NCI-H128 (cell line): ENCODE results near the gene PEX19.
"Not testable (repeated sequence)": the region's sequence is repeated elsewhere in the genome, so short reads cannot be mapped to it uniquely, and the experiment has no call there.

Experiments
- DNase-seq: peaks from one replicate; lab custom pipeline; 2025; ENCODE audit not compliant: unreplicated experiment; lab: John Stamatoyannopoulos, UW

PEX19 gene

DNA sequence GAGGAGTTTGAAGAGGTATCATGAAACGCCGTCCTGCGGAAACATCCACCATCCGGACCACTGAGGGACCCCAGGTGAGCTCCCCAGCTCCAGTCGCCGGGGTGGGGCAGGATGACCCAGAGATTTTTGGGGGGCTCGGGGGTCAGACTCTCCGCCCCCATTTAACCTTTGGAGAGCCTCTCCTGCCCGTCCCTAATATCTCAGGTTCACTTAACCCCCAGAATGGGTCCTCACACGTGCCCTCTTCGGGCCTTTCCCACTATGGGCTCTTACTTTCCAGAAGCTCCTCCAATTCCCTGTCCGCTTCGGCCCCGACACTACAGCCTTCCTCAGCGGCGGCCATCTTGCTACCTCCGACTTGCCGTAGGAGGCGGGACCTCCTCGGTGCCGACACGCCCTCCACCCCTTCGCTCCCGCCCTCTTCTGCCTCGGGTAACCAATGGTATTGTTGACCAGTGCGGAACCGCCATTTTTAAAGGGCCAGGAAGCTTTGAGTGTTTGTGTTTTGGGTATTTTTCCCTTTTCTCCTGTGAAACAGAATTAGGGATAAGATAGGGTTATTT is at the start of gene PEX19:
TSS of gene PEX19 (minus strand) at position 352 of the 563 bp plus-strand sequence. CDS start at position 343, 9 bp downstream.
- peak; percentile 80 for DNase-seq

DNA sequence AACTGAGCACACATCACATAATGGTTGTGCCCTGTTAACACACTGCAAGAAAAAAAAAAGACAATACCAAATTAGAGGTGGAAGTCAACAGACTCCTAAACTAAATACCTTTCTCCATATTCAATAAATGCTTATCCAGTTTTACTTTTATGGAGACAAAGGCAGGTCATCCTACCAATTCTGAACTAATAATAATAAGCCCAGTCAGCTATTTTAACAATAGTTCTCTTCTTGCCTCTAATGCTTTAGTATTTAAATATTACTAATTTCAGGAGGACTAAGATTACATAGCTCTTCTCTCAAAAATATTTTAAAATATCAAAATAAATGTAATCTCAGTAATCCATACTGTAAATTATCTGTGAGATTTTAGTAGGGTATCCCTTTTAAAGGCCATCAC is 47.6 kb upstream of the PEX19 start:
- DNase-seq: no peak

DNA sequence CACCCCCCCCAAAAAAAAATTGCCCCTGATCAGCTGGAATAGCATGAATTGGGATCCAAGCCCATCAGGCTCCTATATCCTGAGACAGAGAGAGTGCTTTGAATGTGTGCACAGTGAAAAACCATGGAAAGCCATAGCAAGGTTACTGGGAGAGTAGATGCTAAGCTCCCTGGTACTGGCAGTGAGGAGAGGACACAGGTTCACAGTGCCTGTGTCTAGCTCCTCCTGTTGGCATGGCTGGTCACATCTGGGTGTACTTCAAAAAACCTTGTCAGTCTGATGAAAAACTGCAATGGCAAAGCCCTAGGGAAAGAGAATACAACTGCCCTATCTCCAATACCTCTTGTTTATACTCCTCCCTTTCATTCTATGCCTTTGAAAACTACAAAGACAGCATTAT is 45.2 kb upstream of the PEX19 start:
- no peak for DNase-seq

- no peak for DNase-seq
Observed at GRCh38 chr1:160328184-160328583, 43.3 kb upstream of the PEX19 start.

DNA sequence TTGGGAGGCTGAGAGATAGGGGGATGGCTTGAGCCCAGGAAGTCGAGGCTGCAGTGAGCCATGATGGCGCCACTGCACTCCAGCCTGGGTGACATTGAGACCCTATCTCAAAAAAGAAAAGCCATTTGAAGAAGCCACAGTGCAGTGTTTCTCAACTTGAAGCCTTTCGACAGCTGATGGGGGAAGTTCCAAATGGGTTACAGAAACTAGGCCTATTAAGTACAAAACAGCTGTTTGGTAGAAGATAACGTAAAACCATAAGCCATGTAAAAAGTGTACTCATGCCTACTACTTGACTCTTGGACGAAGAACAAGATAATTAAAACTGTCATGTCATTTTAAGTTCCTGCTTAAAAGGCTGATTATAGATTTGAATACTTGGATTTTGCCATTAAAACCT is 41.5 kb upstream of the PEX19 start:
- no peak for DNase-seq

- peak; percentile 94 for DNase-seq
Observed at GRCh38 chr1:160325252-160325651, 40.3 kb upstream of the PEX19 start.

- no peak for DNase-seq
Observed at GRCh38 chr1:160322831-160323230, 37.9 kb upstream of the PEX19 start.

- no peak for DNase-seq
Observed at GRCh38 chr1:160315359-160315758, 30.4 kb upstream of the PEX19 start.

DNA sequence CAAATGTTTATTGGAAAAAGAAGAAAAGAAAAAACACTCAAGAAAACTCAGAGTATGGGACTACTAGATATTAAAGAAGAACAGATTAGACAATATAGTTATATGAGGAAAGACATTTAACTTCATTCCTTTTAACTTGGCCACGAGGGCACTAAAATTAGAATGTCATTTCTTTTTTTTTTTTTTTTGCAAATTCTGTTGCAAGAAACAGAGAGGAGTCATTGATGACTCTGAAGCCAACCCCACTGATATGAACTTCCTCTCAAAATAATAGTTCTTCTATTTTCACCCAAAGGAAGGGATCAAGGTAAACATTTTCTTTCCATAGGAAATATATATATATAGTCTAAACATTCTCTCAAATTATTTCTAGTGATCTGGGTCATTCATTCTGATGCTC is 24.6 kb upstream of the PEX19 start:
- no peak for DNase-seq

GRCh38 chr1:160309185-160309557 is 24.2 kb upstream of the PEX19 start:
- no peak for DNase-seq

DNA sequence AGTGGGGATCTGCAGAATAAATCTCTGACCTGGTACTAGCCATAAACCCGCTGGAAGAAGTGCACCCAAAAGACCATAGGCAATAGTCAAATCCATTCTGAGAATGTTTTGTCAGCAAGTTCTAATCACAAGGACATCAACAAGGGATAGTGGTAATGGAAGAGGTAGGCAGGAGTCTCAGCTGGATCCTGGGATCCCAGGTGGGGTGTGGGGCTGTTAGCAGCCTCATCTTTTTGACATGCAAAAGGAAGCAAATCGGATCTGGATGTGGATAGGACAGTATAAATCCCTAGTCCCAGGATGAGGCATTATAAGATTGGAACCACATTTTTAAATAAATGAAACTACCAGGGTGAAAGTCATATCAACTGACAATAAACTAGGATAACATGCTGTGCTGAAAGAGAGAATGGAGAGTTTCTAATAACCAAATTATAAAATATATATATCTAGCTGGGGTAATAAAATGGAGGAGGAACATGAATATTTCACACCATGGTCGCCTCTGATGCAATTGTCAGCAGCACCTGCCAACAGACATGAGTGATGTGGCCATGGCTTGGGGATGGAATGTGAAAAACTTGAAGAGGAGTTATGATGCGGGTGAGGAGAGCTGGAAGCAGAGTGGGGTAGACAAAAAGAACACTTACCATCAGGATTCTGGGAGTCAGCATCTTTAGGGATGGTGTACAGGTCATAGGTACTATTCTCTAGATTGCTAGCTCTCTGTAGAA is 23.7 kb upstream of the PEX19 start:
- no peak for DNase-seq

DNA sequence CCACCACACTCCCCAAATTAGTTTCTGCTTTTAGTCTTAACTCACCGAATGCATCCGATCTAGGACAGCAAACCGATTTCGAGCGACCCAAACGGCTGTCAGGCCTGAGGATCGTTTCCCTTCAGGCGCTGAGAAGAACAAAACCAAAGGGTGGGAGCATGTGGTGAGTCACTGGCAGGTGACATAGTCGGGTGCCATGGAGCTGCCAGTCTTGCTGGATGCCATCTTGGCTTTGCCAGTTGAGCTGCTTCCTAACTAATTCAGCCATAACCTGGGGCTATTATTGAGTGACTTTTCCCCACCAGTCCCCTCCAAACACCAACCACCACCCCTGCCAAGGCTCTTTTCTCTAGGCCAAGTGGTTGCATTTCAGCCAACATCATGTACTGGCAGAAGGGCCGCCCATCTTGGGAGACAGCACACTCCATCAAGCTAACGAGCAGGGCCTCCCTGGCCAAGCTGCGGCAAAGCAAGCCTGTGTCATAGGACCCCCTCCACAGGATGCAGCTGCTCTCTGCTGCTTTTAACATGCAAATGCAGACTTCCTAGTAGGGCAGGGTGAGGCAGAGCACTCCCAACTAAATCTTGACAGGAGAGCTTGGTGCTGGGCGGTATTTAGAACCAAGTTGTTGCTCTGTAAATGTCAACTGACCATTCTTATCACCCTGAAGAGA is 22.3 kb upstream of the PEX19 start:
- DNase-seq: no peak

DNA sequence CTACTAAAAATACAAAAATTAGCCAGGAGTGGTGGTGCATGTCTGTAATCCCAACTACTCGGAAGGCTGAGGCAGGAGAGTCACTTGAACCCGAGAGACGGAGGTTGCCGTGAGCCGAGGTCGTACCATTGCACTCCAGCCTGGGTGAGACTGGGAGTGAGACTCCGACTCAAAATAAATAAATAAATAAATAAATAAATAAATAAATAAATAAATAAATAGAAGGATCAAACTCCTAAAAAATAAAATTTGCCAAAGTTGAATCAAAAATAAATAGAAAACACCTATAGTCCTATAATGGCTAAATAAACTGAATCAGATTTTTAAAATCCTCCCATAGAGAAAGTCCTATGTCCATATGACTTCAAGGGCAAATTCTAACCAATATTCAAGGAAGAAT is 15.2 kb upstream of the PEX19 start:
- no peak for DNase-seq

- no peak for DNase-seq
Observed at GRCh38 chr1:160296036-160296435, 11.1 kb upstream of the PEX19 start.

DNA sequence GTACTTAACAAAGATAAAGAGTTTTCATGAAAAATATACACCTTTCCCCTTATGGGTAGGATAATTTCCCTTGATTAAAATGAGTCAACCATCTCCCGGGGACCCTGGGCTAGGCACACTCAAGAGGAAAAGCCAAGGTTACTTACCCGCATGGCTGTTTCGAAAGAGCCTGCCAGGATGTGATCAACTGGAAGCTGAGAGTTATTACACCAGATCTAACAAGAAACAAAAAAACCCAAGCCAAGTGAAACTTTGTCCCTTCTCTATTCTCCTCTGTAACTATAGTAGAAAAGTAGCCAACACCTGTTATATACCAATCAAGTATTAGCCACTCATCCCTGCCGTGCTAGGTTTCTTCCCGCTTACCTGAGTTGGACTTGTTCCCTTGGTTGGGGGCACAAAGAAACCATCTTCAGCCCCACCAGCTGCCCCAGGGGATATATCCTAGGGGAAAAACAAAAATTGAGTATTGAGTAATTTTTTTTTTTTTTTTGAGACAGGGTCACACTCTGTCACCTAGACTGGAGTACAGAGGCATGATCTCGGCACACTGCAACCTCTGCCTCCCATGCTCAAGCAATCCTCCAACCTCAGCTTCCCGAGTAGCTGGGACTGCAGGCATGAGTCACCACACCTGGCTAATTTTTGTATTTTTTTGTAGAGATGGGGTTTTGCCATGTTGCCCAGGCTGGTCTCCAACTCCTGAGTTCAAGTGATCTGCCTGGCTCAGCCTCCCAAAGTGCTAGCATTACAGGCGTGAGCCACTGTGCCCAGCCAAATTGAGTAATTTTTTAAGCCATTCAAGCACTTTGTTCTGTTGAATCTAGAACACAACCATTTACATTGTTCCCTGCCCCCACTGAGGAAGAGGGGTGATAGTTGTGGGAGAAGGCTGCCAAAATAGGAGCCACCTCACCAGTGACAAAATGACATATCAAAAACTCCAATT is 8.4 kb upstream of the PEX19 start:
- no peak for DNase-seq

GRCh38 chr1:160291248-160292220 is 6.6 kb upstream of the PEX19 start:
- peak; percentile 25 for DNase-seq

DNA sequence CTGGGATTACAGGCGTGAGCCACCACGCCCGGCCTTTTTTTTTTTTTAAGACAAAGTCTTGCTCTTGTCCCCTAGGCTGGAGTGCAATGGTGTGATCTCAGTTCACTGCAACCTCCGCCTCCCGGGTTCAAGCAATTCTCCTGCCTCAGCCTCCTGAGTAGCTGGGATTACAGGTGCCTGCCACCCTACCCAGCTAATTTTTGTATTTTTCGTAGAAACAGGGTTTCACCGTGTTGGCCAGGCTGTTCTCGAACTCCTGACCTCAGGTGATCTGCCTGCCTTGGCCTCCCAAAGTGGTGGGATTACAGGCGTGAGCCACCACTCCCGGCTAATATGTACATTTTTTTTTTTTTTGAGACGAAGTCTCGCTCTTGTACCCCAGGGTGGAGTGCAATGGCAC is 2.8 kb upstream of the PEX19 start:
- not testable (repeated sequence) for DNase-seq

DNA sequence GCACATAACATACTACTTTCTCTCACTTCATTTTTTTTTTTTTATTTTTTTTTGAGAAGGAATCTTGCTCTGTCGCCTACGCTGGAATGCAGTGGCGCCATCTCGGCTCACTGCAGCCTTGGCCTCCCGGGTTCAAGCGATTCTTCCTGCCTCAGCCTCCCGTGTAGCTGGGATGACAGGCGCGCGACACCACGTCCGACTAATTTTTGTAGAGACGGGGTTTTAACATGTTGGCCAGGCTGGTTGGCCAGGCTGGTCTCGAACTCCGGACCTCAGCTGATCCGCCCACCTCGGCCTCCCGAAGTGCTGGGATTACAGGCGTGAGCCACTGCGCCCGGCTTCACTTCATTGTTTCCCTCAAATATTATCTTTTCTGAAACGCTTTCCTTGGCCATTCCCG is 573 bp upstream of the PEX19 start:
- DNase-seq: no peak

- no peak for DNase-seq
Observed at GRCh38 chr1:160284220-160284781, 632 bp downstream of the PEX19 start.

DNA sequence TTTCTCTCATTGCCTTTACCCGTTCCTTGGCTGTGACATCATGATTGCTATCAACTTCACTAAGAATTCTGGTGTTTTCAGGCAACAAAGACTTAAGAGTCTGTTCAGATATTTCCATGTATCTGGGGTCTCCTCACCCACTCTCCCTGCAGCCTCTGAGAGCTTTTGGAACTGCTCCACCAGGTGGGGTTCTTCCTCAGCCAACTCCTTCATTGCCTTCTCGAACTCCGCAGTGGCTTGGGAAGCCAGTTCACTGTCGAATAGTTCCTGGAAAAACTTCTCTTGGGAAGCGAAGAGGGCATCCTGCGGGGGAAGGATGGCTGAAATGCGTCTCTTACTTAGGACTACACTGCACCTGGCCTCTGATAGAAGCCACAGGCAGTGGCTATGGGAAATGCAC is 2.1 kb downstream of the PEX19 start:
- no peak for DNase-seq
